Astrocyte of the cerebellum (primary cell): Measurements from ENCODE around the gene OTUB1.

Experiments used
- DNase-seq: peaks from one replicate; pipeline ENCODE4 v3.0.0-alpha.2; 2011; ENCODE audit warnings: low read depth
- H3K4me3 ChIP-seq: 2 replicates; pipeline ENCODE4 v1.5.1; 2011; ENCODE audit warnings: mild to moderate bottlenecking, low read depth, low read length, moderate library complexity
- CTCF ChIP-seq: IDR thresholded peaks from 2 replicates; pipeline ENCODE4 v1.5.1; 2012; ENCODE audit warnings: low read length, low read depth, moderate library complexity, mild to moderate bottlenecking; ENCODE audit errors: missing control alignments
- in situ Hi-C: cut with HindIII; loops from 2 replicates; pipeline ENCODE4 v1.10.0; 2017; ENCODE audit warnings: low sequenced_read_pairs

Gene OTUB1

GRCh38 chr11:63993100-63993499 is 6.9 kb downstream of the OTUB1 start:
- in situ Hi-C loops, result no loop called here
- H3K4me3 ChIP-seq, result no peak overlapping the region
- TF ChIP-seq CTCF, result no peak
- no peak for DNase-seq

- no peak for DNase-seq
- no peak overlapping the region for H3K4me3 ChIP-seq
- no peak for TF ChIP-seq CTCF
- in situ Hi-C loops, result no loop called here
Measured at GRCh38 chr11:63993993-63994392, 7.8 kb downstream of the OTUB1 start.

- DNase-seq, result no peak
- no peak overlapping the region for H3K4me3 ChIP-seq
- in situ Hi-C loops, result no loop called here
- no peak for TF ChIP-seq CTCF
Measured at GRCh38 chr11:63996512-63996911, 10.3 kb downstream of the OTUB1 start.

GRCh38 chr11:63997104-63997700 is 11.0 kb downstream of the OTUB1 start:
- no peak for TF ChIP-seq CTCF
- H3K4me3 ChIP-seq, result no peak overlapping the region
- in situ Hi-C loops, result no loop called here
- no peak for DNase-seq

GRCh38 chr11:63997801-63998337 is 11.6 kb downstream of the OTUB1 start:
- DNase-seq, result no peak
- H3K4me3 ChIP-seq, result no peak overlapping the region
- in situ Hi-C loops, result no loop called here
- TF ChIP-seq CTCF, result no peak

GRCh38 chr11:63998558-63999348 is 12.5 kb downstream of the OTUB1 start:
- in situ Hi-C loops, result no loop called here
- no peak overlapping the region for H3K4me3 ChIP-seq
- no peak for DNase-seq
- TF ChIP-seq CTCF, result no peak
